ENCODE results near the gene H2AZ2. TPM values are rescaled to one million over a fixed set of nuclear protein-coding genes. Genes with fewer than 3 reads are reported as not detected.
"Not testable (repeated sequence)": the region's sequence is repeated elsewhere in the genome, so short reads cannot be mapped to it uniquely, and the experiment has no call there.

Gene H2AZ2
- total and polyA plus RNA-seq, 8 donors: 32.4 to 194 (median 104) TPM

- H3K4me1 ChIP-seq: peaks cover 0 to 9% (median 0%) of the 10 kb centered on the region in 4 donors
- H3K27ac ChIP-seq: no peak overlapping the region
- no peaks in the 10 kb centered on the region for H3K36me3 ChIP-seq
- no peak for TF ChIP-seq POLR2A (IDR thresholded peaks at IDR 0.05)
- TF ChIP-seq EP300 (IDR thresholded peaks at IDR 0.05): no peak
- no peak for TF ChIP-seq CTCF (IDR thresholded peaks at IDR 0.05)
- no peak for TF ChIP-seq POLR2AphosphoS5 (IDR thresholded peaks at IDR 0.05)
- no peak for DNase-seq
- intact Hi-C loops (cut with DNase I; ENCODE audit: low total_unique reads): no loop called here
- H3K27me3 ChIP-seq: no peaks in the 10 kb centered on the region
- 74 to 87% (median 79%) methylated on average over 5 of the region's 5 CpGs for WGBS, 5 donors
- H3K4me3 ChIP-seq: no peak overlapping the region
- no peaks in the 10 kb centered on the region for H3K9me3 ChIP-seq
These were observed 57.9 kb downstream of the H2AZ2 start for GRCh38 chr7:44789990-44790389.

- DNase-seq: no peak
- no peak for TF ChIP-seq POLR2AphosphoS5 (IDR thresholded peaks at IDR 0.05)
- H3K4me1 ChIP-seq: no peaks in the 10 kb centered on the region
- WGBS, 5 donors: 79 to 93% (median 88%) methylated on average over 3 of the region's 3 CpGs
- no peaks in the 10 kb centered on the region for H3K27me3 ChIP-seq
- no peak overlapping the region for H3K27ac ChIP-seq
- H3K36me3 ChIP-seq: no peaks in the 10 kb centered on the region
- no peak overlapping the region for H3K4me3 ChIP-seq
- H3K9me3 ChIP-seq: peaks cover 0 to 8% (median 4%) of the 10 kb centered on the region in 4 donors
- intact Hi-C loops (cut with DNase I; ENCODE audit: low total_unique reads): no loop called here
These were observed 60.1 kb downstream of the H2AZ2 start for GRCh38 chr7:44787762-44788161.

- 64 to 84% (median 75%) methylated on average over 4 of the region's 4 CpGs for WGBS, 5 donors
- DNase-seq: no peak
- intact Hi-C loops (cut with DNase I; ENCODE audit: low total_unique reads): no loop called here
- H3K9me3 ChIP-seq: peaks cover 0 to 8% (median 4%) of the 10 kb centered on the region in 4 donors
- no peak overlapping the region for H3K27ac ChIP-seq
- H3K36me3 ChIP-seq: no peaks in the 10 kb centered on the region
- H3K4me1 ChIP-seq: no peaks in the 10 kb centered on the region
- TF ChIP-seq POLR2AphosphoS5 (IDR thresholded peaks at IDR 0.05) (no peak), POLR2A (IDR thresholded peaks at IDR 0.05) (no peak), CTCF (IDR thresholded peaks at IDR 0.05) (no peak)
- no peaks in the 10 kb centered on the region for H3K27me3 ChIP-seq
- no peak overlapping the region for H3K4me3 ChIP-seq
These were observed 60.8 kb downstream of the H2AZ2 start for GRCh38 chr7:44787041-44787440.

- intact Hi-C loops (cut with DNase I; ENCODE audit: low total_unique reads); H3K4me1 ChIP-seq; H3K27ac ChIP-seq; DNase-seq; H3K36me3 ChIP-seq; H3K4me3 ChIP-seq; H3K9me3 ChIP-seq; H3K27me3 ChIP-seq: not testable (repeated sequence)
- 85 to 96% (median 88%) methylated on average over 3 of the region's 3 CpGs for WGBS, 5 donors
These were observed 62.7 kb downstream of the H2AZ2 start for GRCh38 chr7:44785218-44785617.

GRCh38 chr7:44784364-44784763, 63.5 kb downstream of the H2AZ2 start:
- DNase-seq: no peak
- Histone ChIP-seq H3K4me3 (no peak overlapping the region), H3K4me1 (no peaks in the 10 kb centered on the region), H3K27ac (no peak overlapping the region), H3K27me3 (no peaks in the 10 kb centered on the region), H3K9me3 (peaks cover 0 to 8% (median 4%) of the 10 kb centered on the region in 4 donors), H3K36me3 (no peaks in the 10 kb centered on the region)
- intact Hi-C loops (cut with DNase I; ENCODE audit: low total_unique reads): no loop called here
- no peak for TF ChIP-seq EP300 (IDR thresholded peaks at IDR 0.05)
- no peak for TF ChIP-seq POLR2AphosphoS5 (IDR thresholded peaks at IDR 0.05)
- TF ChIP-seq POLR2A (IDR thresholded peaks at IDR 0.05): no peak
- no peak for TF ChIP-seq CTCF (IDR thresholded peaks at IDR 0.05)
- 60 to 87% (median 73%) methylated on average over 1 of the region's 1 CpG for WGBS, 5 donors
